ENCODE data around the gene WSB2.

WSB2 gene

GRCh38 chr12:118055144-118055557 is 5.8 kb downstream of the WSB2 start:
- TF ChIP-seq, protein P1, sequence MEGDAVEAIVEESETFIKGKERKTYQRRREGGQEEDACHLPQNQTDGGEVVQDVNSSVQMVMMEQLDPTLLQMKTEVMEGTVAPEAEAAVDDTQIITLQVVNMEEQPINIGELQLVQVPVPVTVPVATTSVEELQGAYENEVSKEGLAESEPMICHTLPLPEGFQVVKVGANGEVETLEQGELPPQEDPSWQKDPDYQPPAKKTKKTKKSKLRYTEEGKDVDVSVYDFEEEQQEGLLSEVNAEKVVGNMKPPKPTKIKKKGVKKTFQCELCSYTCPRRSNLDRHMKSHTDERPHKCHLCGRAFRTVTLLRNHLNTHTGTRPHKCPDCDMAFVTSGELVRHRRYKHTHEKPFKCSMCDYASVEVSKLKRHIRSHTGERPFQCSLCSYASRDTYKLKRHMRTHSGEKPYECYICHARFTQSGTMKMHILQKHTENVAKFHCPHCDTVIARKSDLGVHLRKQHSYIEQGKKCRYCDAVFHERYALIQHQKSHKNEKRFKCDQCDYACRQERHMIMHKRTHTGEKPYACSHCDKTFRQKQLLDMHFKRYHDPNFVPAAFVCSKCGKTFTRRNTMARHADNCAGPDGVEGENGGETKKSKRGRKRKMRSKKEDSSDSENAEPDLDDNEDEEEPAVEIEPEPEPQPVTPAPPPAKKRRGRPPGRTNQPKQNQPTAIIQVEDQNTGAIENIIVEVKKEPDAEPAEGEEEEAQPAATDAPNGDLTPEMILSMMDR (IDR thresholded peaks at IDR 0.05; ENCODE audit: low read depth, low read length): peak; percentile 38; the same call in 1 of the 2 replicates
- H3K4me3 ChIP-seq (ENCODE audit: low read depth, low read length): no peak overlapping the region

GRCh38 chr12:118053071-118053985 is 7.7 kb downstream of the WSB2 start:
- TF ChIP-seq, protein P1 (IDR thresholded peaks at IDR 0.05; ENCODE audit: low read depth, low read length): no peak
- no peak overlapping the region for H3K4me3 ChIP-seq (ENCODE audit: low read depth, low read length)

DNA sequence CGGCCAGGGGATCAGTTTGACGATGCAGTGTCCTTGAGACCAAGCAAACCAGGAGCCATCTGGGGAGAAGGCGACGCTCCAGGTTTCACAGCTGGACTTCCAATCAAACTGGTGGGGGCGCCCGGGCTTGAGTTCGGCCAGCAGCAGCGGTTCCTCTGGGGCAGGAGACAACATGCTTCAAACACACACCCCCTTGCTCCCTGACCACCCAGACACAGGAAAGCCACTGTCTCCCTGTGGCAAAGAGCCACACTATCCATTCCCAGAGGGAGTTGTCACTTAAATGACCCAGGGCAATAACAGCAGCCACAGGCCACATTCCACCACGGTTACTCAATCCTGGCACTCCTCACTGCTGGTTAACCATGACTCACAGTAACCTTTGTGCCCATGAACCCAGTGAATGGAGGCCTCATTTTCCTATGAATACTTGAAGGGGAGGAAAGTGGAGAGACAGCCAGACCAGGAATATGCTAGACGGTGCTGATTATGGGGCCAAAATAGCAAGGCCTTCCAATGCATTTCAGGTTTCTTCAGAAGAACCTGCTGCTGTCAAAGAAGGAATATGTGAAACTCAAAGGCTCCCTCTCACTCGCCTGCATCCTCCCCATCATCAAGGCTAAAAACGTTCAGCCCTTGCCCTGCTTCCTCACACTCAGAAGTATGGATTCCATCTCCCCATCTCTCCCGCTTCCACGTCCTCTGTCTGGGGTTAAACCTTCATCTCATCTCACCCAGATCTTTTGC is 8.5 kb downstream of the WSB2 start:
- 0 out of 2 replicates have a peak overlapping the region, but pooled peaks have one; percentile 6 for H3K4me3 ChIP-seq (ENCODE audit: low read depth, low read length)
- TF ChIP-seq, protein P1 (IDR thresholded peaks at IDR 0.05; ENCODE audit: low read depth, low read length): no peak

GRCh38 chr12:118050972-118051910 is 9.7 kb downstream of the WSB2 start:
- no peak overlapping the region for H3K4me3 ChIP-seq (ENCODE audit: low read depth, low read length)
- TF ChIP-seq, protein P1 (IDR thresholded peaks at IDR 0.05; ENCODE audit: low read depth, low read length): no peak

GRCh38 chr12:118046430-118046829 is 14.5 kb downstream of the WSB2 start:
- TF ChIP-seq, protein P1 (IDR thresholded peaks at IDR 0.05; ENCODE audit: low read depth, low read length): no peak

GRCh38 chr12:118044577-118044976 is 16.4 kb downstream of the WSB2 start:
- no peak overlapping the region for H3K4me3 ChIP-seq (ENCODE audit: low read depth, low read length)
- TF ChIP-seq, protein P1 (IDR thresholded peaks at IDR 0.05; ENCODE audit: low read depth, low read length): no peak

More at GRCh38 chr12:118046430-118046829, 14.5 kb downstream of the WSB2 start:
- no peak overlapping the region for H3K4me3 ChIP-seq (ENCODE audit: low read depth, low read length)
